ENCODE data around the gene ZNF444. TPM values are rescaled to one million over a fixed set of nuclear protein-coding genes. Genes with fewer than 3 reads are reported as not detected.

ZNF444 gene
- 19.2 and 26.5 TPM in 2 replicates for total RNA-seq

DNA sequence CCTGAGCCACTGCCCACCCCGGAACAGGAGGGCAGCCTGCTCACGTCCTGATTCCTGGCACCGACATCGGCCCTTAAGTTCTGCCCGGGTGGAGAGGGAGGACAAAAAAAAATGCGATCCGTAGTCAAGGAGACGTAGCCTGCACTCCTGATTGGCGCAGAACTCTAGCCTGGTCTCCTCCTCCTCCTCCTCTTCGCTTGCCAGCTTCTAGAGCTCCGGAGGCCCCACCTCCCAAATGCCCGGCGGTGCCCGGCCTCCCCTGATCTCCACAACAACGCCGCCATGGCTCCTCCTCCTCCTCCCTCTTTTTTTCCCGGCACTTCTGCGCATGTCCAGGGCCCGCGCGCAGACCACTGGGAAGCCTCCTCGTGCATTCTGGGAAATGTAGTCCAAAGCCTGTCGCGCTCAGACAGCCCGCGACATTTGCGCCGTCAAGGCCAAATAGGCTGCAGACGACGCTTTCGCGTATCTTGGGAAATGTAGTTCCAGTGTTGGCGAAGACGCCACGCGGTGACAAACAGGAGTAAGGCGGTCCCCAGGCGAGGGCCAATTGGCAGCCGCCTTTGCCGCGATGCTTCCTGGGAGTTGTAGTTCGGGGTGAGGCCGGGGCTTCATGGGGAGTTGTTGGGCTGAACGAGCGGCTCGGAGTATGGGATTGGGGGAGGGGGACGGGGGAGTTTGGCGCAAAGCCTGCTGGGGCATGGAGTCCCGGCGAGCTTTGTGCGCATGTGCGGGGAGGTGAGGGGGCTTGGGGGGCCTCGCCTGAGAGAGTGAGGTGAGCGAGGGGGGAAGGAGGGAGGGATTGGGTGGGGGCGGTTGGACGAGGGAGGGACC is at the start of gene ZNF444:
Gene ZNF444, plus strand, starts transcription at position 705 of the 834 bp plus-strand sequence. CDS start 5,625 bp downstream, outside the sequence.

DNA sequence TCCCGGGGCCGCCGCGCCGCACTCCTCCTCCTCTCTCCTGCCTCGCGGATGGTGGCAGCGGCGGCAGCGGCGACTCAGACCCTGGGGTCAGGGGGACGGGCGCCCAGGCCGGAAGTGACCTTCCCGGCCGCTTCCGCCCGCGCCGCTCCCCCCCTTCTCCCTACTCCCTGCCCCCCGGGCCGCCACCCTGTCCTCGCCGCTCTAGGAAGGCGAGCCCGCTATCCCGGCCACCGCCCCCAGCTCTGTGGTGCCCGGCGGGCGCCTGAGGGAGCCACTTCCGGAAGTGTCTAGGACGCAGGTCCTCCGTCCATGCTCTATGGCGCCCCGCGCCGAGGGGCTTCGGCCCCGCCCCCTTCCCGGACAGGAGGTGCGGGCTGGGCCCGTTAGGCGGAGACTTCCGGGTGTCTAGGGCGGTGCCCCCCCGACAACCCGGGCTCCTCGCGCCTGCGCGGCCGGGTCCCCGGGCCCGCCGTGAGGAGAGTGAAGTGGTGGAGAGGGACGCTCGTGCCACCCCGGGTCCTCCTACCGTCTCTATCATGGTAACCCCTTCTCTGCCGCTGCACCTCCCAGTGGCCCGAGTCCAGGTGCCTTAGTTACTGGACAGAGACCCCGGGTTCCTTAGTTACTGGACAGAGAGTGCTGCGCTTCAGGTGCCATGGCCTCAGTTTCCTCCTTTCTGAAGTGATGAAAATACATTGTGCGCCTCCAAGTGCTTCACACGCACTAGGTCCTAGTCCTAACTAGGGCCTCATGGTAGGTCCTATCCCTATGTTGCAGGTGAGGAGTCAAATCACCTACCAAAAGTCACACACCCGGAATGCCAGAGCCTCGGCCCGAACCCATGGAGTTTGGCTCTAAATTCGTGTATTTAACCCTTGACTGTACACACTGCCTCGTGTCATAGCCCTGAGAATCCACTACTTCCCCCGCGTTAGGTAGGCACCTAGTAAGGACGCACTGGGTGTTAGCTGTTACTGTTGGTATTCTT is 19.6 kb upstream of the ZNF444 start, which contains the start of gene ZNF787:
Gene ZNF787, minus strand, starts transcription at position 116 of the 988 bp plus-strand sequence. CDS start 18,078 bp downstream, outside the sequence.

DNA sequence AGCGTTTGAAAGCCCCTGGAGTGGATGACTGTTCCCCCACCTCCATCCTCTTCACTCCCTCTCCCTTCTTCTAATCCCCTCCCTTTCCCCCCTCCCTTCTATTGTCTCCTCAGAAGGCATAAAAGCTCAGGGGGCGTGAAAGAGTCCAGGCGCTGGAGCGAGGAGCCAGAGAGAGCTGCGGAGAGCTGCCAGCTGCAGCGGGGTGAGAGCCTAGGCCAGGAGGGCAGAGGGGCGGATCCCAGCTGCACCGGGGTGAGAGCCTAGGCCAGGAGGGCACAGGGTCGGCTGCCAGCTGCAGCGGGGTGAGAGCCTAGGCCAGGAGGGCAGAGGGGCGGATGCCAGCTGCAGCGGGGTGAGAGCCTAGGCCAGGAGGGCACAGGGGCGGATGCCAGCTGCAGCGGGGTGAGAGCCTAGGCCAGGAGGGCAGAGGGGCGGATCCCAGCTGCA is 34.8 kb downstream of the ZNF444 start, which contains the start of gene GALP:
Gene GALP, plus strand, starts transcription at position 148 of the 447 bp plus-strand sequence. CDS start 1,101 bp downstream, outside the sequence.

DNA sequence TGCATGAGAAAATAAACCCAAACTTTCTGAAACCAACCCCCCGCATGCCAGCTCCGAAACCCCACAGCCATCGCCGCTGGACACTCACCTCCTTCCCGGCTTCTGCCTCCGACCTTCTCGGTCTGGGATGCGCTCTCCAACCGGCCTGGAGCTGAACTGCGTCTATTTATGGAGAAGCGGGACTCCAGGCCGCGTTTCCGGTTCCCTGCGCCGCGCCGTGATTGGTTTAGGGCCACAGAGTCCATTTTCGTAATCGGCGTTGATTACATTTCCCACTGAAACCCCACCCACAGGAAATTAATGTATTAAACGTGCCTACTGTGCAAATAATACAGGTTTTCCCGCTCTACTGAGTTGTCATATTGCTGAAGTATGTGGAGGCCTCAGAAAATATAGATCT is 56.6 kb downstream of the ZNF444 start, which contains the start of gene ZSCAN5B:
Gene ZSCAN5B, minus strand, starts transcription at position 138 of the 400 bp plus-strand sequence. CDS start 4,731 bp downstream, outside the sequence.

DNA sequence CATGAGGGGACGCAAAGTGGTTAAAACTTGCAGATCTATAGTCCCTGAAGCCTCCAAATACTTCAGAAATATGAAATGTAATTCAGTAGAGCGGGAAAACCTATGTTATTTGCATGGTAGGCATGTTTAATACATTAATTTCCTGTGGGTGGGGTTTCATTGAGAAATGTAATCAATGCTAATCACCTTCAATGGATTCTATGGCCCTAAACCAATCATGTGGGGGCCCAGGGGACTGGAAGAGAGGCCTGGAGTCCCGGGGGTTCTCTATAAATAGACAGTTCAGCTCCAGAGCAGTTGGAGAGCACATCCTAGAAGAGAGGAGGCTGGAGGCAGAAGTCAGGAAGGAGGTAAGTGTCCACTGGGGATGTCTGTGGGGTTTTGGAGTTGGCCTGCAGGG is 60.9 kb downstream of the ZNF444 start, which contains the start of gene ZSCAN5C:
Gene ZSCAN5C, plus strand, starts transcription at position 301 of the 400 bp plus-strand sequence. CDS start 3,641 bp downstream, outside the sequence.

Other genes with a start within 250 kb of the ZNF444 start
- gene NLRP13, start 209.0 kb upstream of the ZNF444 start, total RNA-seq: not detected in 2 replicates
- not detected in 2 replicates for gene NLRP8, start 193.5 kb upstream of the ZNF444 start, total RNA-seq
- gene NLRP5, start 154.5 kb upstream of the ZNF444 start, total RNA-seq: not detected in 2 replicates
- 18.2 and 25.4 TPM in 2 replicates for gene ZNF787, start 20.0 kb upstream of the ZNF444 start, total RNA-seq
- not detected in 2 replicates for gene GALP, start 34.7 kb downstream of the ZNF444 start, total RNA-seq
- not detected in 2 replicates for gene ZSCAN5B, start 56.5 kb downstream of the ZNF444 start, total RNA-seq
- gene ZSCAN5C, start 61.0 kb downstream of the ZNF444 start, total RNA-seq: not detected in 2 replicates
- gene EDDM13, start 131.5 kb downstream of the ZNF444 start, total RNA-seq: 0.46 and 2.2 TPM in 2 replicates
- 2.6 and 4.2 TPM in 2 replicates for gene ZSCAN5A, start 173.6 kb downstream of the ZNF444 start, total RNA-seq

Measured in hair follicular keratinocyte (primary cell).